Lower lobe of right lung (tissue), 2 donors: Measurements from ENCODE around the gene CDAN1. TPM values are rescaled to one million over a fixed set of nuclear protein-coding genes. Genes with fewer than 3 reads are reported as not detected.

Experiments used
- ATAC-seq, 2 donors: fragments of 200-7000 bp; cut with Tn5 transposase; one replicate each; pipeline ENCODE4 v1.9.1; 2020 to 2022; ENCODE audit warnings: mild to moderate bottlenecking in 2 of 2, moderate library complexity in 2 of 2
- DNase-seq: peaks from one replicate; pipeline ENCODE4 v3.0.0-alpha.2; 2020
- H3K27ac ChIP-seq: fragments of 200-600 bp; one replicate; pipeline ENCODE4 v1.8.0; 2022
- H3K27me3 ChIP-seq: fragments of 200-600 bp; one replicate; pipeline ENCODE4 v1.8.0; 2022; ENCODE audit warnings: low read depth
- H3K36me3 ChIP-seq: fragments of 200-600 bp; one replicate; pipeline ENCODE4 v1.8.0; 2022; ENCODE audit warnings: mild to moderate bottlenecking
- H3K4me1 ChIP-seq: fragments of 200-600 bp; one replicate; pipeline ENCODE4 v1.8.0; 2022
- H3K4me3 ChIP-seq: fragments of 200-600 bp; one replicate; pipeline ENCODE4 v1.8.0; 2022; ENCODE audit warnings: mild to moderate bottlenecking
- H3K9me3 ChIP-seq: fragments of 200-600 bp; one replicate; pipeline ENCODE4 v1.8.0; 2022
- intact Hi-C: fragments of 100-400 bp; cut with DNase I; formaldehyde crosslinking; loops from one replicate; pipeline ENCODE4 v1.11.0; 2022
- total RNA-seq: library from RNA; stranded (reverse); fragmentation: NEBNext Ultra II Directional; extraction: Animal tissue kit (Norgen Biotek cat#: 25700); gene quantifications from one replicate; pipeline ENCODE4 v1.2.1, GENCODE V29; 2021
- TF ChIP-seq, protein P1 (sequence below): fragments of 200-600 bp; IDR thresholded peaks from one replicate; pipeline ENCODE4 v1.8.0; 2022; ENCODE audit warnings: antibody characterized with exemption, mild to moderate bottlenecking
- donor health status: DM: no; HTN: yes; CAD: no; lungs with severe emphysema.

CDAN1 gene
- total RNA-seq, 1 donor from 2014 or later: 11.3 TPM

DNA sequence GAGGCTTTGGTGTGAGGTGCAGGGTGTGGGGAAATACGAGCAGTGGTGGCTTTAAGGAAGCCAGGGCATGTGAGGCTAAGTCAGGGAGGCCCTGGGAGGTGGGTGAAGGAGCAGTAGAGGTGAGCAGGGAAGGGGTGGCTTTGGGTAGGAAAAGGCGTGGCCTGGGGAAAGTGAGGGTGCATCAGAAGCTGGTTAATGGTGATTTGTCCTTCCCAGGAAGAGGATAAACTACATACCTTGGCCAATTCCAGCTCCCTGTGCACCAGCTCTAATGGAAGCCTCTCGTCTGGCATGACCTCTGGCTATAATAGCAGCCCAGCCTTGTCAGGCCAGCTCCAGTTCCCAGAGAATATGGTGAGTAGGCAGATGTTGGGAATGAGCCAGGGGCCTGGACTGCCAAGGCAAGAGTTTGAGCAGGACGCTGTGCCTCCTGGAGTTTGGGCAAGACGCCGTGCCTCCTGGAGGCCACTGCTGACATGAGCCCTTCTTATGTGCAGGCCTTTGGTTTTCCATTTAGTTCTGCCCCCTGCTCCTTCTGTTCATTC is 41.3 kb downstream of the CDAN1 start:
- H3K27me3 ChIP-seq: no peaks in the 10 kb centered on the region
- H3K27ac ChIP-seq: no peak overlapping the region
- H3K4me3 ChIP-seq: no peak overlapping the region
- DNase-seq: no peak
- no peaks in the 10 kb centered on the region for H3K4me1 ChIP-seq
- TF ChIP-seq, protein P1, sequence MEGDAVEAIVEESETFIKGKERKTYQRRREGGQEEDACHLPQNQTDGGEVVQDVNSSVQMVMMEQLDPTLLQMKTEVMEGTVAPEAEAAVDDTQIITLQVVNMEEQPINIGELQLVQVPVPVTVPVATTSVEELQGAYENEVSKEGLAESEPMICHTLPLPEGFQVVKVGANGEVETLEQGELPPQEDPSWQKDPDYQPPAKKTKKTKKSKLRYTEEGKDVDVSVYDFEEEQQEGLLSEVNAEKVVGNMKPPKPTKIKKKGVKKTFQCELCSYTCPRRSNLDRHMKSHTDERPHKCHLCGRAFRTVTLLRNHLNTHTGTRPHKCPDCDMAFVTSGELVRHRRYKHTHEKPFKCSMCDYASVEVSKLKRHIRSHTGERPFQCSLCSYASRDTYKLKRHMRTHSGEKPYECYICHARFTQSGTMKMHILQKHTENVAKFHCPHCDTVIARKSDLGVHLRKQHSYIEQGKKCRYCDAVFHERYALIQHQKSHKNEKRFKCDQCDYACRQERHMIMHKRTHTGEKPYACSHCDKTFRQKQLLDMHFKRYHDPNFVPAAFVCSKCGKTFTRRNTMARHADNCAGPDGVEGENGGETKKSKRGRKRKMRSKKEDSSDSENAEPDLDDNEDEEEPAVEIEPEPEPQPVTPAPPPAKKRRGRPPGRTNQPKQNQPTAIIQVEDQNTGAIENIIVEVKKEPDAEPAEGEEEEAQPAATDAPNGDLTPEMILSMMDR: no peak
- H3K36me3 ChIP-seq: peaks cover 72% of the 10 kb centered on the region
- intact Hi-C loops: no loop called here
- ATAC-seq: no peak
- H3K9me3 ChIP-seq: no peaks in the 10 kb centered on the region

DNA sequence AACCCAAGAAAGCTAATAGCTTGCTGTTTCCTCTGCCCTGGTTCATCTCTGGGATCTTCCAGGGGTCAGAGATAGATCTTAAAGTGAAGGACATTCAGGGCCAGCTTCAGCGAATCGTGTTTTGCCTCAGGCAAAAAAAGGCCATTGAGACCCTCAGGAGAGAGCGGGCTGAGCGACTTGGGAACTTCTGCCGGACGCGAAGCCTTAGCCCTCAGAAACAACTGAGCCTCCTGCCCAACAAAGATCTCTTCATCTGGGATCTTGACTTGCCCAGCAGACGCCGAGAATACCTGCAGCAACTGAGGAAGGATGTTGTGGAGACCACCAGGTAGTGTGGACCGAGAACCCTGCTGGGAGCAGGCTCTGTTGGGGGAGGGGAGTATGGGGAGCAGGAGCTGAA is 42.5 kb downstream of the CDAN1 start:
- no peaks in the 10 kb centered on the region for H3K4me1 ChIP-seq
- TF ChIP-seq, protein P1: no peak
- ATAC-seq (no peak), DNase-seq (no peak)
- intact Hi-C loops: no loop called here
- H3K27ac ChIP-seq: no peak overlapping the region
- peaks cover 84% of the 10 kb centered on the region for H3K36me3 ChIP-seq
- no peaks in the 10 kb centered on the region for H3K9me3 ChIP-seq
- no peak overlapping the region for H3K4me3 ChIP-seq
- H3K27me3 ChIP-seq: no peaks in the 10 kb centered on the region

DNA sequence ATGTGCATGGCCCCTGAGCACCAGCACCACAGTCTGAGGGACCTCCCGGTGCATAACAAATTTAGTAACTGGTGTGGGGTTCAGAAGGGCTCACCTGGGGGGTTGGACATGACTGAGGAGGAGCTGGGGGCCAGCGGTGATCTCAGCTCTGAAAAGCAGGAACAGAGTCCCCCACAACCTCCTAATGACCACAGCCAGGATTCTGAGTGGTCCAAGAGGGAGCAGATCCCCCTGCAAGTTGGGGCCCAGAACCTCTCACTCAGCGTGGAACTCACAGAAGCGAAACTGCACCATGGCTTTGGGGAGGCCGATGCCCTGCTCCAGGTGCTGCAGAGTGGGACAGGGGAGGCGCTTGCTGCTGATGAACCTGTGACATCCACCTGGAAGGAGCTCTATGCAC is 43.0 kb downstream of the CDAN1 start:
- Histone ChIP-seq H3K4me3 (no peak overlapping the region), H3K27me3 (no peaks in the 10 kb centered on the region), H3K36me3 (peaks cover 88% of the 10 kb centered on the region), H3K4me1 (no peaks in the 10 kb centered on the region), H3K27ac (no peak overlapping the region), H3K9me3 (no peaks in the 10 kb centered on the region)
- no peak for DNase-seq
- TF ChIP-seq, protein P1: no peak
- no peak for ATAC-seq
- intact Hi-C loops: no loop called here

DNA sequence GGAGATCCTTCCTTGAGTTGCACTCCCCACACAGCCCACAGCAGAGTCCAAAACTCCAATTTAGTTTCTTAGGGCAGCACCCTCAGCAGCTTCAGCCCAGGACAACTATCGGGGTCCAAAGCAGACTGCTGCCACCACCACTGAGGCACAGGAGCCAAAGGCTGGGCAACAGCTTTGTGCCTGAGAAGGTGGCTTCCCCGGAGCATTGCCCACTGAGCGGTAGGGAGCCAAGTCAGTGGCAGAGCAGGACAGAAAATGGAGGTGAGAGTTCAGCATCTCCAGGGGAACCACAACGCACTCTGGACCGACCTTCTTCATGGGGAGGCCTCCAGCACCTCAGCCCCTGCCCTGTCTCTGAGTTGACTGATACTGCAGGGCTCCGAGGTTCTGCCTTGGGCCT is 43.4 kb downstream of the CDAN1 start:
- TF ChIP-seq, protein P1: no peak
- Histone ChIP-seq H3K27ac (no peak overlapping the region), H3K4me1 (no peaks in the 10 kb centered on the region), H3K9me3 (no peaks in the 10 kb centered on the region), H3K36me3 (peaks cover 92% of the 10 kb centered on the region), H3K4me3 (no peak overlapping the region), H3K27me3 (no peaks in the 10 kb centered on the region)
- DNase-seq: no peak
- intact Hi-C loops: no loop called here
- no peak for ATAC-seq

DNA sequence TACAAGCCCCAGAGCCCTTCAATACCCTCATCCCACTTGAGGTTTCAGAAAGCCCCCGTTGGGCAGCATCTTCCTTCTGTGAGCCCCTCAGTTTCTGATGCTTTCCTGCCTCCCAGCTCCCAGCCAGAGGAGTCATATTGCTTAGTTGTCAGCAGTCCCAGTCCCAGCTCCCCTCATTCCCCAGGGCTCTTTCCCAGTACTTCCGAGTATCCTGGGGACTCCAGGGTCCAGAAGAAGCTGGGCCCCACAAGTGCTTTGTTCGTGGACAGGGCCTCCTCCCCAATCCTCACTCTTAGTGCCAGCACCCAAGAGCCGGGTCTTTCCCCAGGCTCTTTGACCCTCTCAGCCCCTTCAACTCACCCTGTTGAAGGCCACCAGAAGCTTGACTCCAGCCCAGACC is 43.9 kb downstream of the CDAN1 start:
- DNase-seq: no peak
- Histone ChIP-seq H3K27me3 (no peaks in the 10 kb centered on the region), H3K36me3 (peaks cover 94% of the 10 kb centered on the region), H3K9me3 (no peaks in the 10 kb centered on the region), H3K4me1 (no peaks in the 10 kb centered on the region), H3K4me3 (no peak overlapping the region), H3K27ac (no peak overlapping the region)
- intact Hi-C loops: no loop called here
- ATAC-seq: no peak
- TF ChIP-seq, protein P1: no peak

DNA sequence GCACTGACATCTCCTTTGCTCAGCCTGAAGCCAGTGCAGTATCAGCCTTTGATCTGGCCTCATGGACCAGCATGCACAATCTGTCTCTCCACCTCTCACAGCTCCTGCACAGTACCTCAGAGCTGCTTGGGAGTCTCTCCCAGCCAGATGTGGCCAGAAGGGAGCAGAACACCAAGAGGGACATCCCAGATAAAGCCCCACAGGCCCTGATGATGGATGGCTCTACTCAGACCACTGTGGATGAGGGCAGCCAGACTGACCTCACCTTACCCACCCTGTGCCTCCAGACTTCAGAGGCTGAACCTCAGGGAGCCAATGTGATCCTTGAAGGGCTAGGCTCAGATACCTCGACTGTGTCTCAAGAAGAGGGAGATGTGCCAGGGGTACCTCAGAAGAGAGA is 44.4 kb downstream of the CDAN1 start:
- Histone ChIP-seq H3K4me1 (no peaks in the 10 kb centered on the region), H3K4me3 (no peak overlapping the region), H3K27me3 (no peaks in the 10 kb centered on the region), H3K9me3 (no peaks in the 10 kb centered on the region), H3K27ac (no peak overlapping the region), H3K36me3 (peaks cover 94% of the 10 kb centered on the region)
- TF ChIP-seq, protein P1: no peak
- peak in 1 of 2 donors; percentile 21 for ATAC-seq
- intact Hi-C loops: no loop called here
- DNase-seq: no peak
